Stimulated activated CD4-positive, alpha-beta T cell treated with anti-CD3 and anti-CD28 coated beads, Interleukin-12 subunit alpha, Interleukin-12 subunit beta, amount 100 ng/mL, for 48 hours (primary cell): ENCODE data around the gene MCC.

Experiments used
- DNase-seq, 3 donors: peaks; one replicate each; pipeline ENCODE4 v3.0.0-alpha.2; 2020; ENCODE audit warnings: low read depth in 2 of 3, low spot score in 1 of 3

MCC gene

GRCh38 chr5:113118765-113119164 lies 369.5 kb downstream of the MCC start:
- no peak for DNase-seq

GRCh38 chr5:113118298-113118697 lies 370.0 kb downstream of the MCC start:
- no peak for DNase-seq

DNA sequence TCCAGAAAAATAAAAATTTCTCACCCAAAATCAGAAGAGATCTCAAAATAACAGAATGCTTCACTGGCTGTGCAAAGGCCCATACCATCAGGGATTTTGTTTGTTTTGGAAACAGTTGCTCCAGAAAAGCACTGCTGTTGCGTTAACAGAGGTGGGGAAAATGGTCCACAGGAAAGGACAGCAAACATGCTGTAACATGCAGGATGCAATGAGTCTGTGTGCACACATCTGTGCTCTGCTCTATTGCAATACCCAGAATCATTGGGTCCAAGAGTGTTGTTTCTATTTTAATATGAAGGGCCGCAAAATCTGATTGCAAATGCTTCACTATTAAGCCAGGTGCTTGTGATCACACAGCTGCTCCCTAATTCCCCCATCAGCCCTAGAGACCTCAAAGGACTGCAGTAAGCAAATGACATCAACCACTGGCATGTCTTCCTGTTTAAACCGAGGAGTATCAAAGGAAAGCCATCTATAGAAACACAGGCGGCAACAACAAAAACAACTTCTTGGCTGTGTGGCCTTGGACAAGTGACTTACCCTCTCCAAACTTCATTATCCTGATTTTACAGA lies 370.6 kb downstream of the MCC start:
- DNase-seq = no peak

GRCh38 chr5:113115956-113116355 lies 372.3 kb downstream of the MCC start:
- DNase-seq = no peak

DNA sequence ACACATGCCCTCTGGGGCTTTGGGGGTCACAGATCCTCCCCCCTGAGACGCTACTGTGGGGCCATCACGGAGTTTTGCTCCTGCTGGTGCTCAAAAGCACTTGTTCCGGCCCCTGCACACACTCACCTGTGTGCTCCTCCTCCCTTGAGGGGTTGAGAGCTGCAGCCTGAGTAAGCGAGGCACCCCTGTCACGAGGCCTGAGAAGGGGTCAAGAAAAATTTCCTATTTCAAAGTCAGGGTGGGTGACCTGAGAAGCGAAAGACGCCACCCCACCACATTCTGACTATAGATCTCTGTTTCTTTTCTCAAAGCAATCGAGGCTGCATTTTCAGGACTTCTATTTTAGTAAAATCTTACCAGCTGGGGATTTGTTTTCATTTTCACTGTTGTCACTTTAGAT lies 373.2 kb downstream of the MCC start:
- no peak for DNase-seq

DNA sequence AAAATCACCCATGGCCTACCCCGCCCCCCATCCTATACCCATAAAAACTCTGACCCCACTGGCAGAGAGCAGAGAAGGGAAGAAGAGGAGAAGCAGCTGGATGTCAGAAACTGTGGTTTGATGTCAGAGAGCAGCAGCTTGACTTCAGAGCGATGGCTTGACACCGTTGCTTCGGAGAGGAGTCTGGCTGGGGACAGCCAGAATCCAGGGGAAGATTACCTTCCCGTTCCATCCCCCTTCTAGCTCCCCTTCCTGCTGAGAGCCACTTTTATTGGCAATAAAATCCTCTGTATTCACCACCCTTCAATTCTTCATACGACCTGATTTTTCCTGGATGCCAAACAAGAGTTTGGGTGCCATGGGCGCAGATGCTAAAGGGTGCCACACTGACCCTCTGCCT lies 373.7 kb downstream of the MCC start:
- DNase-seq = no peak

DNA sequence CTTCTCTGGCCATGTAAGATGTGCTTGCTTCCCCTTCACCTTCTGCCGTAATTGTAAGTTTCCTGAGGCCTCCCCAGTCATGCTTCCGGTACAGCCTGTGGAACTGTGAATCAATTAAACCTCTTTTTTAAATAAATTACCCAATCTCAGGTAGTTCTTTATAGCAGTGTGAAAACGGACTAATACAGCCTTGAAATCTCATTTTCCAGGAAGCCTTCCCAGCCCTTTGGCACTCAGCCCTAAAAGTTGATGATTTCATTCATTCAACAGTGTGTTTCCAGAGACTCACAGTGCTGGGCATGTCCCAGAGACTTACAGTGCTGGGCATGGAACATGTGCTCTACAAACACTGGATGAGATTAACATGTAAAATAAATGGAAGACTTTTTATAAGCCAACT lies 375.8 kb downstream of the MCC start:
- no peak for DNase-seq

- no peak for DNase-seq
These were observed 378.1 kb downstream of the MCC start for GRCh38 chr5:113110117-113110516.

GRCh38 chr5:113109344-113109743 lies 378.9 kb downstream of the MCC start:
- no peak for DNase-seq

DNA sequence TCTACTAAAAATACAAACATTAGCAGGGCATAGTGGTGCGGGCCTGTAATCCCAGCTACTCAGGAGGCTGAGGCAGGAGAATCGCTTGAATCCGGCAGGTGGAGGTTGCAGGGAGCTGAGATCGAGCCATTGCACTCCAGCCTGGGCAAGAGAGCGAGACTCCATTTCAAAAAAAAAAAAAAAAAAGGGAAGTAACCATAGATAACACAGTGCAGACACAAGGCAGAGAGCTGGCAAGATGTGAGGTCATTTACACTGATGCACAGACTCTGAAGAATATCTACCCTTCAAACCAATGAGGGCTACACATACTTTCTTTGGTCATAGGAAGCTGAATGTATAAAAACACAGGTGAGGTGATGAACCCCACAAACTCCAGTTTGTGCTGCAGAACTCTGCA lies 379.8 kb downstream of the MCC start:
- no peak for DNase-seq

DNA sequence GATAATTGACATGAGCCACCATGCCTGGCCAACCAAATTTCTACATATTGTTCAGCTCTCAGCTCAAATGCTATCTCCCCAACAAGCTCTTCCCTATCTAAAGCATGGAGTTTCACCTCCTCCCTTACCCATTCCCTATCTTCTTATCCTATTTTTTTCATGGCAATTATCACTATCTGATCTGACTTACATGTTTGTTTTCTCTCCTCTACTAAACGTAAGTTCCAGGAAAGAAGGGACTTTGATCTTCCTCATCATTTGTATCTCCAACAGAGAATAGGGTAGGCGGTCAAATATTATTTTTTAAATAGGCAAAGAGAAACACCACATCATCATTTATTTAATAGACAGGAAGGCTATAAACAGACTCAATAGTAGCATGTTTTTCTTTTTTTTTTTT lies 381.4 kb downstream of the MCC start:
- no peak for DNase-seq

- no peak for DNase-seq
These were observed 382.5 kb downstream of the MCC start for GRCh38 chr5:113105693-113106280.

DNA sequence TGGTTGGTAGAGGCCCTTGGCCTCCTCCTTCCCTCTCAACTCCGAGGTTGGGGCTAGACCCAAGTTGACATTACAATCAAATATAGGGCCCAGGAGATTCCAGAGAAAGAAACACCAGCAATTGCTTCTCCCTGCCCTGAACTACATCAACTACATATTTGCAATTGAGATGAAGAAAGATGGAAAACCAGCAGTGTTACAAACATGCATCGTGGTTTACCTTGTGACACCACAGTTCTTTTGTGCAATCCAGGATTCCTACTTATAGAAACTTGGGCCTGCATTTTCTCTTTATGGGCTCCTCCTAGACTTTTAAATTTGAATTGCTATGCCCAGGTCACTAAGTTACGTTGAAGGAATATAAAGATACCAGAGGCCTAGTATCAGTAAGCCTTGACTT lies 384.9 kb downstream of the MCC start:
- no peak for DNase-seq

- DNase-seq = no peak
These were observed 386.1 kb downstream of the MCC start for GRCh38 chr5:113102121-113102531.

- no peak for DNase-seq
These were observed 387.3 kb downstream of the MCC start for GRCh38 chr5:113100981-113101380.

DNA sequence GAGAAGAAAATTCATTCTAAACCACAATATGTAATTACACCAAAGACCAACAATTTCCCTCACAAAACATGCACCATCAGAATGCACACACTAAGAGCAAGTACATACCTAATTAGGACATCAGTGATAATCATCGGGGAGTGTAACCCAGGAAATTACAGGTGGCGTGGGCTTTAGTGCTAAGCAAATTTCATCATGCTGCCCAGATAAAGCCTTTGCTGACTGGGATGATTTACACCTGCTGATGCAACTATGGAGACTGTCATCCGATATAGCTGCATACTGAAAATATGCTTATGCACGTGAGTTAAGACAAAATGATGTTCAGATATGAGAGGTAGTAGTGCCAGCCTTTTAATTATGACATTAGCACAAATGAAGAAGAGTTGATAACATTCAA lies 388.4 kb downstream of the MCC start:
- no peak for DNase-seq

- no peak for DNase-seq
These were observed 389.9 kb downstream of the MCC start for GRCh38 chr5:113098378-113098777.

DNA sequence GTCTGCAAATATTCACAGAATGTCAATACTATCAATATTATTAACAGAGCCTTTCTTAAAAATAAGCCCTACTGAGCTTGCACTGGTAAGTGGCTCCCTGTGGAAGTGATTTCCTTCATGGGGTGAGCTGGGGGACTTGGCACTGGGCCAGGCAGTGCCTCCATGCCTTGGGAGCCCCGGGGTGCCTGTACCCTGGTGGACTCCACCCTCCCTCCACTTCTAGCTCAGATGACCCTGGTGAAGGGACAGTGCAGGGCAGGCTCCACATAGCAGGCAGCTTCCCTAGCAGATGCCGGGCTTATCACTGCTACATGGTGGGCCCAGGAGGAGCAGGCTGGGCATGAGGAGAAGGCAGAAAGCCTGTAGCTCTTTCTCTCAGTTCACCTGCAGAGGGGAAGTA lies 392.4 kb downstream of the MCC start:
- DNase-seq = no peak

GRCh38 chr5:113093558-113093957 lies 394.7 kb downstream of the MCC start:
- DNase-seq = no peak

DNA sequence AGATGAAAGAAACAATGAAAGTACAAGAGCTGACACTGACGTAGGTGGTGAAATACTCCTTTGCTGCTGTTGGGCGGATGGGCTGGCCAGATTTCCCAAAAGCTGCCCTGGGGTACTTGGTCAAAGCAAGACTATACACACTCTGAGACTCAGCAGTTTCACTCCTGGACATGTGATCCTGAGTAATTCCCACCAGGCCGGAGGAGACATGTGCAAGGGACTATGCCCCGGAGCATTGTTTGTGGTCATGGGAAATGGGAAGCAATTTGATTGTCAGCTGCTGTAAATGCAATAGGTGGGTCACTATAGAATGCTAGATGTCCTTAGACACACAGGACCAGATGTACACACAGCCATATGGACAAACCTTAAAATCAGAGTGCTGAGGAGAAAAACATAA lies 395.6 kb downstream of the MCC start:
- DNase-seq = no peak

- no peak for DNase-seq
These were observed 396.6 kb downstream of the MCC start for GRCh38 chr5:113091622-113092021.

GRCh38 chr5:113090336-113091106 lies 397.7 kb downstream of the MCC start:
- DNase-seq = peak in 2 of 3 donors; percentile 7 to 8
